AG08395 (cell line): Measurements from ENCODE around the gene RPGR.

Experiments
- DNase-seq: peaks from one replicate; pipeline ENCODE4 v3.0.0; 2012; ENCODE audit warnings: mixed read lengths, low spot score

Gene RPGR, protein sequence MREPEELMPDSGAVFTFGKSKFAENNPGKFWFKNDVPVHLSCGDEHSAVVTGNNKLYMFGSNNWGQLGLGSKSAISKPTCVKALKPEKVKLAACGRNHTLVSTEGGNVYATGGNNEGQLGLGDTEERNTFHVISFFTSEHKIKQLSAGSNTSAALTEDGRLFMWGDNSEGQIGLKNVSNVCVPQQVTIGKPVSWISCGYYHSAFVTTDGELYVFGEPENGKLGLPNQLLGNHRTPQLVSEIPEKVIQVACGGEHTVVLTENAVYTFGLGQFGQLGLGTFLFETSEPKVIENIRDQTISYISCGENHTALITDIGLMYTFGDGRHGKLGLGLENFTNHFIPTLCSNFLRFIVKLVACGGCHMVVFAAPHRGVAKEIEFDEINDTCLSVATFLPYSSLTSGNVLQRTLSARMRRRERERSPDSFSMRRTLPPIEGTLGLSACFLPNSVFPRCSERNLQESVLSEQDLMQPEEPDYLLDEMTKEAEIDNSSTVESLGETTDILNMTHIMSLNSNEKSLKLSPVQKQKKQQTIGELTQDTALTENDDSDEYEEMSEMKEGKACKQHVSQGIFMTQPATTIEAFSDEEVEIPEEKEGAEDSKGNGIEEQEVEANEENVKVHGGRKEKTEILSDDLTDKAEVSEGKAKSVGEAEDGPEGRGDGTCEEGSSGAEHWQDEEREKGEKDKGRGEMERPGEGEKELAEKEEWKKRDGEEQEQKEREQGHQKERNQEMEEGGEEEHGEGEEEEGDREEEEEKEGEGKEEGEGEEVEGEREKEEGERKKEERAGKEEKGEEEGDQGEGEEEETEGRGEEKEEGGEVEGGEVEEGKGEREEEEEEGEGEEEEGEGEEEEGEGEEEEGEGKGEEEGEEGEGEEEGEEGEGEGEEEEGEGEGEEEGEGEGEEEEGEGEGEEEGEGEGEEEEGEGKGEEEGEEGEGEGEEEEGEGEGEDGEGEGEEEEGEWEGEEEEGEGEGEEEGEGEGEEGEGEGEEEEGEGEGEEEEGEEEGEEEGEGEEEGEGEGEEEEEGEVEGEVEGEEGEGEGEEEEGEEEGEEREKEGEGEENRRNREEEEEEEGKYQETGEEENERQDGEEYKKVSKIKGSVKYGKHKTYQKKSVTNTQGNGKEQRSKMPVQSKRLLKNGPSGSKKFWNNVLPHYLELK

DNA sequence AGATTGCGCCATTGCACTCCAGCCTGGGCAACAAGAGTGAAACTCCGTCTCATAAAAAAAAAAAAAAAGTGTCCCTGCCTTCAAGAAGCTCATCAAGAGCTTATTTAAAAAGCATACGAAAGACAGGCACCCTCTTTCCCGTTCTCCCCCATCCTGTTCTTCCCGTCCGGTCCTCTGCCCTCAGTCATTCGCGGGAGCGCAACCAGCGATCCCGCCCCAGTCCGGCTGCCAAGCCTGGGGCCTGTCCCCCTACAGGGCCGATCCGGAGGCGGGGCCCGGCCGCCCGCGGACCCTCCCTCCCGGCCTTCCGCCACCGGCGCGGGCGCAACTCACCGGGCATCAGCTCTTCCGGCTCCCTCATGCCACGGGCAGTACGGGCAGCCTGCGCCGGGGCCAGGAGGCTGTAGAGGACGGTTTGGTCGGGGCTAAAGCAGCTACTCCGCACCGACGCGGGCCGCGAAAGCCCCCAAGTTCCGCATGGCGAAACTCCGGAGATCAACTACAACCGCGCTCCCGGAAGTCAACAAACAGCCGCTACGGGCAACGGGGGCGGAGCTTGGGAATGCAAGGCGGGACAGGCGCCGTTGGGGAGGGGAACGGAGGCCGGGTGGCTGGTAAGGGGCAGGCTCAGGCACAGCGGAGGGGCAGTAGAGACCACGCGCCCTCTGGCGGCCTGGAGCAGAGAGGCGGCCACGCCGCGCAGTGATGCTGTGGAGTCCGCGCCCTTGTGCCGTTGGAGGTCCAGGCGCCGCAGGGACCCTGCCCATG lies at the start of gene RPGR:
TSS of gene RPGR (minus strand) at position 503 of the 768 bp plus-strand sequence. CDS start at position 361, 142 bp downstream.
- DNase-seq, result peak; percentile 86

DNA sequence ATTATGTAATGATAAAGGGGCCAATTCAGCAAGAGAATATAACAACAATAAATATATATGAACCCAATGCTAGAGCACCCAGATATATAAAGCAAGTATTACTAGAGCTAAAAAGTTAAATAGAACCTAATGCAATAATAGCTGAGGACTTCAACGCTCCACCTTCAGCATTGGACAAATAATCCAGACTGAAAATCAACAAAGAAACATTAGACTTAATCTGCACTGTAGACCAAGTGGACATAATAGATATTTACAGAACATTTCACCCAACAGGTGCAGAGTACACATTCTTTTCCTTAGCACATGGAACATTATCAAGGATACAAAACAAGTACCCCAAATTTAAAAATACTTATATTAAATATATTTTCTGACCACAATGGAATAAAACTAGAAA lies 49.4 kb upstream of the RPGR start:
- no peak for DNase-seq

DNA sequence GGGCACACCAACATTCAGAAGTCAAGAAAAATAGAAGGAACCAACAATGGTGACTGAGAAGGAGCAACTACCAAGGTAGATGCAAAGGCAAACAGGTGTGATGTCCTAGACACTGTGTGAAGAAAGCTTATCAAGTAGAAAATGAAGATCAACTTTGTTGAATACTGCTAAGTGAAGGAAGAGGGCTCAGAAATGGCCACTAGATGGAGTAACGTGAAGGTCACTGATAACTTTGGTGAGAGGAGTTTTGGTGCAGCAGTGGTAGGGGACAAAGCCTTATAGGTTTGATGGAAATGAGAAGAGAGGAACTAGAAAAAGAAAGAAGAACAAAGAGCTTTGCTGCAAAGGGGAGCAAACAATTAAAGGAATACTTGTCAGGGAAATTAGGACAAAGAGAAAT lies 48.6 kb upstream of the RPGR start:
- DNase-seq, result peak; percentile 4

DNA sequence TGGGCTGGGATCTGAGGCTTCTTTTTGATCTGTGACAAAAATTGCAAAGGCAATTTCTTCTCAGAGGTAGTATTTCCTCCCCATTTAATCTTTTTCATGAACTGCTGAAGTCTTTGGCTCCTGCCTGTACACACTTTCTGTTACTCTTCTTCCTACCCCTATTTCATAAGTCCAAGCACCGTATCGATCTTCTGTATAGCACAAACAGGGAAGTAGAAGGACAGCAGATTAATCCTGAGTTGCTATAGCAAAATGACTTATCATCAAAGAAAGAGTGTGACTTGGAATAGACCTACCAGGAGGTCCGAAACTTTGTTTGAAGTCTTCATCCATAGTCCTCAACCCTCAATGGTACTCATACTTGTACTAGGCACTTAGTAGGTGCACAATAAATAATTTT lies 47.1 kb upstream of the RPGR start:
- DNase-seq, result no peak

DNA sequence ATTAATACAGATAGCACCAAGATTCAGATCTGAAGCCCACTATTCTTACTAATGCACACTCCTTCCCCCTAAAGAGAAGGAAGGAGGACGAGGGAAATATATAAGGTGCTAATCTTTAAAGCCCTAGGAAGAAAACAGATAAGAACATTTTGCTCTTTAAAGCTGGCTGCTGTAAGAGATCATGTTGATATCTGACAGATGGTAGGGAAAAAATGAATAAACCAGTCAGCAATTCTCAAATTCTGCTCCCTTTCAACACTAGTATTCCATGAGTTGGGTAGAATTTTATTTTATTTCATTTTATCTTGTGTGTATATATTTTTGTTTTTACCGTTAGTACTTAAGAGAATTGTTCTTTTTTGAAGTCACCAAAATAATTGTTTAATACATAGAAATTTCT lies 44.3 kb upstream of the RPGR start:
- DNase-seq, result no peak

DNA sequence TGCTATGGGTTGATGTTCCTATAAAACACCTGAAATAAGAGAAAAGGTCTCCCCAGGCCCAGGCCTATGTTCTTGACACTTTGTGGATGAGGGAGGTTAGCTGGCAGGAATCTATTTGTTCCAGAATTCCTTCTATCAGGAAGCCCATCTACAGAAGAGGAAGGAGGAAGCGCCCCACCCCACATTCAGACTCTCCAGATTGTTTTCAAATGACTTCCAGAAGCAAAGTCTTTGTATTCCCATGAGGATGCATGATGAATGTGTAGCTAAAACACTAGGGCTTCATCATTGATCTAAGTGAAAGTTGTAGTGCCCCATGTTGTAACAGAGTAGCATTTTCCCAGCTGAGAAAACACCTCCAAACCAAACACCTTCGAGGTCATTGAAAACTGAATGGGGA lies 41.5 kb upstream of the RPGR start:
- DNase-seq, result no peak

DNA sequence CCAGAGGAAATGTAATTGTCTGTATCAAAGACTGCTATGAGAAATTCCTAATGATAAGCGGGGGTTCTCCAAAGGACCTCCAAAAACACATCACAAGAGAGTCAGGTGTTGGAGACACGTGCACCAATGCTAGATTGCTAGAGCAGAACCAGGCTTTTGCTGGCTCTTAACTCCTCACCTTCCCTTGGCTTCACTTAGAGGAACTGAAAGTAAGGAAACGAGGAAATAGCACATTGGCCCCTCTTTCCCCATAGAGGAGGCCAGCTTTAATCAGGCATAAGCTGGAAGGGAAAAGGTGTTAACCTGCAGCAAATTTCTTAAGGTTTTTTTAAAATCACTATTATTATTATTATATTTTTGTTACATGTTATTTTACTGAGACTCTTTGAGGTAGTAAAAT lies 38.6 kb upstream of the RPGR start:
- no peak for DNase-seq

DNA sequence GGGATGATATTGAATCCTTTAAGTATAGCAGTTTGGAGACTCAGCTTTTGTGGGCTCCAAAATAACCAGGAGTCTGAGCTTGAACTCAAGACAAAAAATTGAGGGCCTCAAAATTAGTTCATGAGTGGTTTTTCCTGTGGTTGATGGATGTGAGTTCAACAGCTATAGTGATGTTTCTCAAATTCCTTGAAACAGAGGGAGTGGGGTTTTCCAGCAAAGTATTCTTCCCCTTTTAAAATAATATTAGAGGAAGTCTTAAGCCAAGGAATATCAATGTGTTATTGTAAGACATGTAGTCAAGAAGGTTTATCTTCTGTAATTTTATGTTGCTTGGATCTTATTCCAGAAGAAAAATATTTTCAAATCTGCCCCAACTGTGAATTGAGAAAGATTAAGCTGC lies 35.7 kb upstream of the RPGR start:
- DNase-seq, result no peak

DNA sequence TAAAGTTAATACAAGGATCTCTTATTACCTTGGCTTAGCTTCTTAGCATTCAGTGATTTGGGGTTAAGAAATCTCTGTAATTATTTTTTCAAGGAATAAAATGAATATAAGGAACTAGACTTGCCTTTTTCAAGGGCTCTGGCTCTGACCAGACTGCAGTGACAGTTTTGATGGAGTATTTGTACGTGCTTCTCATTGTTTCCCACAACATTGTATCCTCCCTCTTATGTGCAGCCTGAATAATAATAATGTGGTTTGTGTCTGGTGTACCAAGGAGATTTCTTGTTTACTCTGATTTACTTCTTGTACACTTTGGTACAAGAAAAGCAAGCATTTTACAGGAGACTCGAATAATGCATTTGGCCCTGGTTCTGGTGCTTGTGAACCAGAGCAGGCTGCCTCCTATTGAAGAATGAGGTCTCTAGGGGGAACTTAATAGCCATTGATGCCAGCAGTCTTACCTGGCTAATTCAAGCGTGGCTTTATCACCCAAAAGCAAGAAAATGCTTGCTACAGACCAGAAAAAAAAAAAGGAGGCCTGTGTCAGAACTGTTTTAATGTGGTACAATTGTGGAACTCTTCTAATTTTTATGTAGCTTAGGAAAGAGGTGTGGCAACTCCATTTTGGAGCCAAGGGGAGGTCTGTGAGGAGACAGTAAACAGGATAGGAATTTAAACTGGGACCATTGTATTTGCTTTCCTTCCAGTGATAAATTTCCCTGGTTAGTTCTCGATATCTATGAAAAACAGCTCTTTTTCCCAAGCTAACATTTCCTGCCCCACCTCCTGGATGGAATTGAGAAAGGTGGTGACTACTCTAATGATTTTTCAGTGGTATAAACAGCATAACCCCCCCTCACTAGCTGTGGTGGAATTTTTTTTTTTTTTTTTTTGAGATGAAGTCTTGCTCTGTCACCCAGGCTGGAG lies 30.7 kb upstream of the RPGR start:
- DNase-seq, result no peak

DNA sequence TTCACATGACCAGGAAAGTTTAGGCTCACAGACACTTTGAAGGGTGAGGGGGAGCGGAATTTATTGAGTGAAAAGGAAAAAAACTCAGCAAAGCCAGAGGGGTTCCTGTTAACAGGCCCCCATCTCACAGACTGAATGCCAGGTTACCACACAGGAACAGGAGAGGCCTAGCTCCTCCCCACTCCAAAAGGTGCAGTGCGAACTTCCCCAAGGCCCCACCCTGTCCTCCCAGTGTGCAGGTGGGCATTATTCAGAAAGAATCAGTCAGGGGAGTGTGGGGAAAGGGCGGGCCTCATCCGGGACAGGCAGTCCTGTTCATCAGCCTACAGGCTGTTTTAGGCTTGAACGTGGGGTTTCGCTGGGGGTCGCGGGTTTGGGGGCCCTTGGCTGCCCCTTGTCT lies 29.1 kb upstream of the RPGR start:
- no peak for DNase-seq

DNA sequence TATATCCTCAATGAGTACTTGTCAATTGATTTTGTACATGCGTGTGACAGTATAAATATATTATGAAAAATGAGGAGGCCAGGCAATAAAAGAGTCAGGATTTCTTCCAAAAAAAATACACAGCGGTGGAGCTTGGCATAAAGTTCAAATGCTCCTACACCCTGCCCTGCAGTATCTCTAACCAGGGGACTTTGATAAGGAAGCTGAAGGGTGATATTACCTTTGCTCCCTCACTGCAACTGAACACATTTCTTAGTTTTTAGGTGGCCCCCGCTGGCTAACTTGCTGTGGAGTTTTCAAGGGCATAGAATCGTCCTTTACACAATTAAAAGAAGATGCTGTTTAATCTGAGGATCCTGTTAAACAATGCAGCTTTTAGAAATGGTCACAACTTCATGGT lies 25.1 kb upstream of the RPGR start, which contains the start of gene OTC:
TSS of gene OTC (plus strand) at position 243 of the 400 bp plus-strand sequence. CDS start at position 336, 93 bp downstream.
- no peak for DNase-seq

DNA sequence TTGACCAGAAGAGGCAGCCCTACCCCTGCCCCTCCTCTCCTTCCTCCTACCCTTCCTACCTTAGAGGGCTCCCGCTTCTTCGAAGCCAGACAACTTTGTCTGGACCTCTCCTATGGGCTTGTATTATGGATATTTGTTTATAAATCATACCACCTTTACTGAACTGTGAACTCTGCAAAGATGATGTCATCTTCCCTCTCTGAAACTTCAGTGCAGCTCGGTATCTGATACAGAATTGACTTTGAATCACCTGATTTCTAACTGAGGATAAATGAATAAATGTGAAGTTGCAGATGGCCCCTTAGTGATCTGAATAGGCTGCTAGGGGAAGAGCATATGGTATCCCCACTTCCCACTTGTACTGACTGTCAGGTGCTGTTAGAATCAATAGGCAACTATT lies 24.0 kb upstream of the RPGR start:
- DNase-seq, result no peak

DNA sequence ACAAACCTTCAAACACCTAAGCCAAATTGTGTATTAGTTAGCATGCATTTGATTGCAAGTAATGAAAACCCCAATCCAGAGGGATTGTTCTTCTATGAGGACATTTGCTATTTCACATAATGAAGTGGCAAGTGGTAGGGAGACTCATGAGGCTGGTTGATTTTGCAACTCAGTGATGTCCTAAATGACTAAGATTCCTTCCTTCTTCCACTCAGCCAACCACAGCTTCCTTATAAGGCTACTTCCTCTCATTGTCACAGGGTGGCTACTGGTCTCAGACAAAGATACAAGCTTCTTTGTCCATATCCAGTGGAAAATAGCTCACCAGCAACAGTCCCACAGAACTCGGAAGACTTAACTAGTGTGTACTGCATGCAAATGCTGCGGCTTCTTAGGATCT lies 19.8 kb upstream of the RPGR start:
- peak; percentile 51 for DNase-seq

DNA sequence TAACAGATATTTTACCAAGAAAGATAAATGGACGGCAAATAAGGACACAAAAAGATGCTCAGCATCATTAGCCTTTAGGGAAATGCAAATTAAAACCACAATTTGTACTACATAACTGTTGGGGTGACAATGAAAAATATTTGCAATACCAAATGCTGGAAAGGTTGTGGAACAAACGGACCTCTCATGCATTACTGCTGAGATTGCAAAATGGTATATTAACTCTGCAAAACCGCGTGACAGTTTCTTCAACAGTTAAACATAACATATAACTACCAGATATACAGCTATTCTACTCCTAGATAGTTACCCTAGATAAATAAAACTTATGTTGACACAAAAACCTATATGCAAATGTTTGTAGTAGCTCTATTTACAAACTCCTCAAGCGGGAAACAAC lies 18.8 kb upstream of the RPGR start:
- no peak for DNase-seq

DNA sequence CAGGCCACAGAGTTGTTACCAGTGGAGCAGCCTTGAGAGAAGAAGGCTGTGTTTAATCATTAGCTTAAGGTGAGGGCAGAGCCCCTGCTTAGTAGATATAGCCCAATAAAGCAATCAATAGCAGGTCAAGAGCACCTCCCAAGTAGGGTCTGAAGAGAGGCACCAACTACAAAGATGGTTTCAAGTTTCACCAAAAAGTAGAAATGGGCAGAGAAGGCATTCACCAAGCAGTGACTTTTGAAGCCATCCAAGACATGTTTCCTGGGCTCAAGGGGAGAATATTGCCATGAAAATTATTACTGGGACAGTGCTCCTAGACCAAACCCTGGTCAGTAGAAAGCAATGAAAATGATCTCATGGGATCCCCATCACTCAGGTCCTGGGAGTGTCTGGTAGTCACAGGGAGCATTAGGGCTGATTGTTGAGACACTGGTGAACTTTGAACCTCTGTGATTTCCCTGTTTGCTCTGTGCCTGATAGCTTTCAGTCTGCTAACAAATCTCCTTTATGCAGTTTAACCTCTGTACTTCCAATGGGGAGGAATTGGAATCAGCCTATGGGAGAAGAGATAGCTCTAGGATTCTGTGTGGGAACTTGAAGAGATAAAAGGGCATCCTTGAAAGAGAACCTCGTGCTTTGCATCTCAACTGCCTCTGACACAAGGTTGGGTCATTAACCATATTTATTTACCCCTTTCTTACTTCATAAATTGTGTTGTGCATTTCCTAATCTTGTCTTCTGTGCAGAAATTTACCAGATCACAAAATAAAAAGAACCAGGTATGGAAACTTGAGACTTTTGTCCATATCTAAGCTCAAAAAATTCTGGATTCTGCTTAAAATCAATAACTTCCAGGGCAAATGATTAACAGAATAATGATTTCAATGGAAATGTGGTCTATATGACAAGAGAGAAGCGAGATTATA lies 15.8 kb upstream of the RPGR start:
- DNase-seq, result no peak

DNA sequence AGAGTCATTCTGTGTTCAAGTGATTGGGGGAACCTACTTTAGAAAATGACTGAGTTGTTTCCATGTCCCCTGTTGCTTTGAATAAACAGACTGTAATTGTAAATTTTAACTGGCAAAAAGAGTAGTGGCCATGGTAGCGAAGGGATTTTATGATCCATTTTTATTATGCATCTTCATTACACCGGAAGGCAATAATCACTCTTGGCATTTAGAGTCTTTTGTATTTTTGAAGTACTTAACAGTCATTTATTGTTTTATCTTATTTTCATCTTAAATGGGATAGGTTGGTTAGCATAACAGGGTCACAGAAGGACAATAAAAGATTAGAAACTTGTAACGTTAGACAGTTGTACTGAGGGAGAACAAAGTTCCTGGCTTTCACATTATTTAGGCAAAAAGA lies 14.1 kb upstream of the RPGR start:
- DNase-seq, result no peak

DNA sequence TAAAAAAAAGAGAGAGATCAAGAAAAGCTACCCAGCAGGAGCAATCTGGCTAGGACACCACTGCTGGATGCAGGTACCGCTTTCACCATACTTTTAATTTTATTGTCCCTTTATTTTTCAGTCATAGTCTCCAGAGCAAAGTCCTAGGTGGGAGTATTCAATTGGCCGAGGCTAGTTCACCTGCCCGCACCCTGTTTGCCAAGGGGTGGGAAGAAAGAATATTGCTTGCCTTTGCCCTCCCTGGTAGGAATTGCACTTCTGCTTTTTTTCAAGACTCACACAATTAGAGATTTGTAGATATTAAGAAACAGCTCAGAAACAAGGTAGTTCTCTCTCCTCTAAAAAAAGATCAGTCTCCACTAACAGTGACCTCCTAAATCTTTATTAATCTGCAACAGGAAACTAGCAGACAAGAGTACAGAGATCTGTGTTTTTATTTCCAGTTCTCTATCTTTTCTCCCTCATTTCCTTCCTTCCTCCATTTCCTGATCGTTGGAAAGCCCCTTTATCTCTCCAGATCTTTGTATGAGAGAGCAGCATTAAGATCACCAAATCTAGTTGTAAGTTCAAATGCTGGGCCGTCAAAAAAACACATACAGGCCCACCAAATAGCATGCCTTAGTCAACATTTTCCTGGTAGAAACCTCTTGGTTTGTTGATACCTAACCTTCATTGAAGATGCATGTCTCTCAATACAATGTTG lies 9.4 kb upstream of the RPGR start:
- DNase-seq, result no peak

DNA sequence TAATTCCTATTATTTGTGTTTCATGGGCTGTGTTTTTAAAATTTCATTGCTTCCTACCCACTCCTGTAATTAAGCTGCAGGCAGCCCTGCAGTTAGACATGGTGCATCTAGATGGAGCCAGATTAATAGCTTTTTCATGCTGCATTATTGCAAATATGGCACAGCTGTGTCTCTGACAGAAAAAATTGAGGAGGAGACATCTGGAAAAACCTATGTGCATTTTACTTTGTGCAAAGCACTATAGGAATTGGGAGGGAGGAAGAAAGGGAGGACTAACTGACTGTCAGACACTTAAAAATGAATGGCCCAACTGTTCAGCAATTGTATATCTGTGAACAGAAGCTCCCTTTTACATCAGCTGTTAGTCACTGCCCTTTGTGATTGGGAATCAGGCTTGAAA lies 8.1 kb upstream of the RPGR start:
- DNase-seq, result no peak

DNA sequence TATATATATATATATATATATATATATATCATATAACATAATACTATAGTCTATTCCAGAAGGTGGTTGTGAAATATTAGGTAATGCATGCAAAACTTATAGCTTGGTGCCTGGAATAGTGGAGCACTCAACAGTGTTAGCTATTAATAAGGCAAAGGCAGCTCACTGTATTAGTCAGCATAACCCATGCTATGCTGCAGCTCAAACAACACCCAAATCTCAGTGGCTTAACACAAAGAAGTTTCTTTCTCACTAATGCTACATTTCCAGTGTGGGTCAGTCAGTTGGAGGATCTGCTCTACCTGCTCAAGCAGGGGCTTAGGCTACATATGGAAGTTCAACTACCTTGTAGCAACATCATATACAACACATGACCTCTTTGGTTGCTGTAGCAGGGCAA lies 5.2 kb upstream of the RPGR start:
- no peak for DNase-seq
